DMS79 (cell line): ENCODE results near the gene KLHL1.
"Not testable (repeated sequence)": the region's sequence is repeated elsewhere in the genome, so short reads cannot be mapped to it uniquely, and the experiment has no call there.

ENCODE experiments used
- DNase-seq: peaks from one replicate; lab custom pipeline; 2025; lab: John Stamatoyannopoulos, UW

The KLHL1 gene

DNA sequence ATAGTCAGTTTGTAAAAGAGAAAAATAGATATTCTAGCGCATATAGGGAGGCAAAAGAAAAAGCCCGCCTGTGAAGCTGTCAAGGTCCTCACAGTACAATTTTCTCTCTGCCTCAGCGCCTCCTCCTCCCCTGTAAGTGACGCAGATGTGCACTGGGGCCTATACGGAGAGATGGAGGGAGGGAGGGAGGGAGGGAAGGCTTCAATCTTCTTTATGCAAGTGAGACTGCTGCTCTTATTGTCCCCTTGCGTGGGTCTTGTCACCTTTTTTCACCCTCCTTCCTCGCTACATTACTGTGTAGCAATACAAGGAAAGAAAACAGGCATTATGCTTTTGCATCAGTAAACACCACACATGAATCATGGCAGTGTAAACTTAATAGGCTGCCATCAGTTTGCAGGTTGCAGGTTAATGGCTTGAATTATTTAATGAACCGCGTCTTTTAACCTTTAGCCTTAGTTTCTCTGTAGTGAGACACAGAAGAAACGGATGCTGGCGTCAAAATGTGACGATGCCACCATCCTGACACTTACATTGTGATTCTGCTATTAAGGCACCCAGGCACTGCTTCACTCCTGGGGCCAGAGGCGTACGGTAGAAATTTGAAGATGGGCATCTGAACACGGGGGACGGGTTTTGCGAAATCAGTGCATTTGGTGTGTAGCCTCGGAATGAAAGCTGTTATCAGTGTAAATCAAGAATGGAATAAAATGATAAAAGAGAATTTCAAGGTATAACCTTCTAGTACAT is at the start of gene KLHL1:
KLHL1 (minus strand) TSS at position 97 of the 750 bp plus-strand sequence. CDS start 753 bp downstream, outside the sequence.
- DNase-seq: no peak

- not testable (repeated sequence) for DNase-seq
Observed at GRCh38 chr13:70142658-70143057, 34.4 kb upstream of the KLHL1 start.

- DNase-seq: no peak
Observed at GRCh38 chr13:70128098-70128497, 19.8 kb upstream of the KLHL1 start.

DNA sequence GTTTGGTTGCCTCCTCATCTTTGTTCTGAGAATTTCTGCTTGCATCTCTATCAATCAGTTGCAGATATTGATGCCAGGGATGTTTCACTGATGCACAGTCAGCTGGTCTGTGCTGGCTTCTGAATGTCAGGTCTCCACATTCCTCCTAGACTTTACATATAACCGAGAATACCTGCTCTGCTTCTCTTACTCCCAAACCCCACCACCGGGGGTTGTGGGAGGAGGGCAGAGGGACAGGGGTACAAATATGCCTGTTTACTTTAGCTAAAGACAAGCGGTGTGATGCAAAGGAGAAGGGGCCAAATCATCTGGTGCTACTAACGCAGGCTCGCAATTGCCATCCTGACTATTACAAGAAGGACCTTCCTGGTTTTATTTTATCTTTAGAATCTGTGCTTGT is 17.4 kb upstream of the KLHL1 start:
- no peak for DNase-seq

- no peak for DNase-seq
Observed at GRCh38 chr13:70117338-70117905, 9.2 kb upstream of the KLHL1 start.

DNA sequence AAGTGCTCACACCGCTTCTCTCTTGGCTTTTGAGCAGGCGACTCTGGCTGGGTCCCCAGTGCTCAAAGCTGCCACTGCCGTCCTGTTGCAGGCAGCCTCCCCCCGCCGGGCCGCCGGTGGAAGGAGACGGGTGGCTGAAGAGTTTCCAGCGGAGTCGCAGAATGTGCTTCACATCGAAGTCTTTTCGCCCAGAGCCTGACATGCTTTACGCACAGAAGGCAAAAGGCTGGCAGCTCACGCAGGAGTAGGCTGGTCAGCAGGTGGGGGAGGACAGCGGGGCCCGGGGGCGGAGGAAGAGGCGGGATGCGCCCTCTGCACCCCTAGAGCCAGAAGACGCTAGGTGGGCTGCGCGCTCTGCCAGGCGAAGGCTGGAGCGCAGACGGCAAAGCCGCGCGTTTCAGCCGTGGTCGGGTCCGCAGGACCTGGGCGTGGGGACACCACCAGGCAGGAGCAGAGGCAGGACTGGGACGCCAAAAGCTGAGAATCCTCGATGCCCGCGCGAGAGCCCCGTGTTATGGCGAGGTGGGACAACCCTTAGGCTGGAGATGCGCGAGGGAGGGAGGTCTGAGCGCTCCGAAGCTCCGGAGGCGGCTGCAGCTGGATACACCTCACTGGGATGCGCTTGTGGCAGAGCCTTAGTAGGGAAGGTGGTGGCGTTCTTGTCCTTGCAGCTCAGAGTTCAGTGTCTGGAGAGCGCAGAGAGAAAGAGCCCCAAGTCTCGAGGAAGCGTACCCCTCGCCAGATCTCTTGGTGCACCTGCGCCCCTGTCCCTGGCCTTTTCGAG is 562 bp downstream of the KLHL1 start, which contains the start of gene ATXN8OS:
ATXN8OS (plus strand) TSS at position 329 of the 784 bp plus-strand sequence.
- no peak for DNase-seq

GRCh38 chr13:70107125-70107497 is 1.1 kb downstream of the KLHL1 start:
- DNase-seq: no peak

GRCh38 chr13:70104481-70104880 is 3.8 kb downstream of the KLHL1 start:
- no peak for DNase-seq

DNA sequence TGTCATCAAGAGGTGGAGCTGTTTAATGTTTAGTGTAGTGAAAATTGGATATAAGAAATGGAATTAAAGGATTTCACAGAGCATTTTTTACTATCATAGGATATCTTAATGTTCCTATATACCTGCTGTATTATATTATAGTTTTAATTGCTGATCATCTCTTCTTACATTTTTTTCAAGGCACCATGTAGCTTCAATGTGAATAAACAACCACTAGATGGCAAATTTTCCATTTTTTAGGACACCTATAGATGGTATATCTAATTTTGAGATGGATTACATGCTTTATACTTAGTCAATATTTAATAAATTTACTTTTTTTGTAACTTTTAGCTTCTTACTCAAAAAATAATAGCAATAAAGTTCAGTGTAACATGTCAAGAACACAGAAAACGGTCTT is 9.6 kb downstream of the KLHL1 start:
- no peak for DNase-seq

GRCh38 chr13:70090036-70090723 is 18.1 kb downstream of the KLHL1 start:
- DNase-seq: no peak

- DNase-seq: no peak
Observed at GRCh38 chr13:70088926-70089325, 19.3 kb downstream of the KLHL1 start.

DNA sequence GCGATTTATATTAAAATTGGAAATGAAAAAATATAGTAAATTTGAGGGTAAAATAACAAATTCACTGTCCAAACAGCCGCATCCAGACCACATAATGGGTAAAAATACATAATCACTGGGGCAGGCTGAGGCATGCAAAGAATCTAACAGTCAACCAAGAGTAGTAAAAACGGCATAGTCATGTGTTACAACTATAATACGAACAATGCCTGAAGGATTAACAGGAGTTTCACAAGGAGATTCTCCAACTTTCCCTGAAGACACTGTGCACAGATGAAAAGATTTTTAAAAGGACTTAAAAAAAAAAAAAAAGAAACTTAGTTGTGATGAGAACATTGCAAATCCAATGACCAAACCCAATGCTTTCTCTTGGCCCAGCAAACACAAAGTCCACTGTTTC is 21.0 kb downstream of the KLHL1 start:
- DNase-seq: no peak

DNA sequence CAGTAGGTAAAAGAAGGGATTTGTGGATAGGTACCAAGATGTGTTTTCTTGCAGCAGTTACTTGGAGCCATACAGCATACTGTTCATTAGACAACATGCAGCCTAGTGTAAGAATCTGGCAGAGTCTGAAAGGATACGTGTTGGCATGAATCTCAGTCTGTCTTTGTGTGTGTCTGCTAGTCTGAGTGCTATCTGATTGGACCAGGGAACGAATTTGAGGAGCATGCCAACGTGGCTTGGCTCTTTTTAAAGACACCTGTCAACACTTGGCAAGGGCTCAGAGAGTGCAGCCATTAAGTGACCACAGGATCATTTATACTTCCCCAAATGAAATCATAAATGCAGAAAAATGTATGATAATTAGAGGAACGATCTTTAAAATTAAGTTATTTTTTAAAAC is 28.2 kb downstream of the KLHL1 start:
- no peak for DNase-seq

- no peak for DNase-seq
Observed at GRCh38 chr13:70054572-70054971, 53.7 kb downstream of the KLHL1 start.

GRCh38 chr13:70051531-70051930 is 56.7 kb downstream of the KLHL1 start:
- no peak for DNase-seq

DNA sequence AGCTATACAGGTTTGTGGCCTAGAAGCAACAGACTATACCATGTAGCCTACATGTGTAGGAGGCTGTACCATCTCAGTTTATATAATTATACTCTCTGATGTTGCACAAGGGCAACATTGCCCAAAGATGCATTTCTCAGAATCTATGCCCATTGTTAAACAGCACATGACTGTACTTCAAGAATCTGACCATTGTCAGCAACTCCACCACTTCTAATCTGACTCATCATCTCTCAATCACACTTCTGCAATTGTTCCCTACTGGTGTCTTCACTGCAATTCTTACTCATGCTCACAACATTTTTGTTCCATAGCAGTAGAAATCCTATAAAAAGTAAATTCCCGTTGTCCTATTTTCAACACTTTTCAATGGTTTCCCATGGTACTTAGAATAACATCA is 64.6 kb downstream of the KLHL1 start:
- DNase-seq: no peak

- no peak for DNase-seq
Observed at GRCh38 chr13:70042193-70042592, 66.1 kb downstream of the KLHL1 start.

GRCh38 chr13:70034286-70034685 is 74.0 kb downstream of the KLHL1 start:
- DNase-seq: no peak

DNA sequence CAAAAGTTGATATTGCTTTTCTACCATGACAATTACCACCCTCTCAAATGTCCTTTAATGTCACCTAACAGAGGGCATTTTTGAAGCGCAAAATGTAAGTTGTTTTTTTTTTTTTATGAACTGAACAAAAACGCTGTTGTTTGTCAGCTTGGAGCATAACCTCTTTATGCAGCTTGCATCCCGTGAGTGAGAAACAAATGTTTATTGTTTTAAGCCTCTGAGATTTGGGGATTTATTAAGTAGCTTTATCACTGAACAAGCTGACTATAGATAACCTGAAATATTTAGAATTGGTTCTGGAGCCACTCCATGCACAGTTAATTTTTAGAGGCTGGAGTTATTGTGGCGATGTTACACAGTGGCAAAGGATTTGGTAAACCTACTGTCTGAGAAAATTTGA is 80.7 kb downstream of the KLHL1 start:
- DNase-seq: no peak

GRCh38 chr13:70023516-70023915 is 84.7 kb downstream of the KLHL1 start:
- DNase-seq: no peak

DNA sequence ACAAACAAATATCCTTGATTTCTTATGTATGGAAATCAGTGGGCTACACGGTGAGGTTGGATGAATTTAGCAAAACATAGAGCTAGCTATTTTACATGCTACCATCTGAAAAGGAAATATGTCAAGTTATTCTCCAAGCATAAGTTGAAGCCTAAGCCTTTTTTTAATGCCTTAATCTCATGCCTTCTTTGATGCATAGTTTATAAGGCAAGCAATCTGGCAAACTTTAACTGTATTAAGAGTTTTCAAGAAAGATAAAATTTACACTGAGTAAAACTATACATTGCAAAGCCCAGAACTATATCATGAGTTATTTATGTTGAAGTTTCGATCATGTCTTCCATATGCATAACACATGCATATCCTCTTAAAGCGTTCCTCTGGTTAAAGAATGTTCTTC is 85.6 kb downstream of the KLHL1 start:
- no peak for DNase-seq

DNA sequence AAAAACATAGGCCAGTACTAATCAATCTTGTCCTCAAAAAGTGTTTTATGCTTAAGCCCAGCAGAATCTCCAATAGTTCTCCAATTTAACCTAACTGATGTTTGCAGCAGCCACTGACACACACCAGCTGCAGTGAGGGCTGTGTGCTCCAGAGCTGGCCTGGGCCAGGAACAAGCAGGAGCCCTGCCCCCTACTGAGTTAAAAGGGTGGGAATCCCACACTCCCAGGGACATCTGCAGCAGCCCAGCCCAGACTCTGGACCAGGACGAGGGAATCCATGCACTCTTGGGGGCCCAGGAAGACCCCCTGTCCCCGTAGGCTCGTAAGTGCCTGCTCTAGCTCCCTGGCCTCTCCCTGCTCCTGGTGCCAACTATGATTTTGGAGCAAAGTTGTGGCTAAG is 92.1 kb downstream of the KLHL1 start:
- DNase-seq: no peak
